ELR (cell line): ENCODE data around the gene MTA1.

Experiments used
- DNase-seq: peaks from one replicate; pipeline ENCODE4 v3.0.0-alpha.2; 2015; ENCODE audit warnings: low read depth

Gene MTA1

GRCh38 chr14:105487986-105488777 is 68.6 kb downstream of the MTA1 start:
- DNase-seq: no peak

- no peak for DNase-seq
Measured at GRCh38 chr14:105488781-105489541, 69.3 kb downstream of the MTA1 start.

GRCh38 chr14:105489542-105490266 is 70.1 kb downstream of the MTA1 start:
- DNase-seq: peak; percentile 90

- no peak for DNase-seq
Measured at GRCh38 chr14:105490267-105490571, 70.6 kb downstream of the MTA1 start.

GRCh38 chr14:105490572-105491365 is 71.1 kb downstream of the MTA1 start, which contains the start of gene TEDC1:
TEDC1 (plus strand) TSS chr14:105491246; CDS start chr14:105491376, 130 bp downstream.
- DNase-seq: peak; percentile 100

GRCh38 chr14:105491366-105491973 is 71.8 kb downstream of the MTA1 start:
- DNase-seq: peak; percentile 80

- no peak for DNase-seq
Measured at GRCh38 chr14:105492031-105492970, 72.7 kb downstream of the MTA1 start.

GRCh38 chr14:105492971-105493871 is 73.6 kb downstream of the MTA1 start:
- DNase-seq: no peak

- DNase-seq: no peak
Measured at GRCh38 chr14:105493921-105494605, 74.4 kb downstream of the MTA1 start.

GRCh38 chr14:105494606-105494929 is 74.9 kb downstream of the MTA1 start:
- no peak for DNase-seq

- DNase-seq: no peak
Measured at GRCh38 chr14:105495101-105495989, 75.7 kb downstream of the MTA1 start.

GRCh38 chr14:105495990-105496830 is 76.6 kb downstream of the MTA1 start:
- DNase-seq: no peak

- no peak for DNase-seq
Measured at GRCh38 chr14:105496831-105497591, 77.4 kb downstream of the MTA1 start.

GRCh38 chr14:105497671-105498429 is 78.2 kb downstream of the MTA1 start:
- no peak for DNase-seq
